ENCODE measurements around the gene FUCA2. TPM values are rescaled to one million over a fixed set of nuclear protein-coding genes. Genes with fewer than 3 reads are reported as not detected.
"Not testable (repeated sequence)": the region's sequence is repeated elsewhere in the genome, so short reads cannot be mapped to it uniquely, and the experiment has no call there.

The FUCA2 gene
- polyA plus RNA-seq, 12 donors: 12.0 to 33.5 (median 28.2) TPM; not detected in 1

DNA sequence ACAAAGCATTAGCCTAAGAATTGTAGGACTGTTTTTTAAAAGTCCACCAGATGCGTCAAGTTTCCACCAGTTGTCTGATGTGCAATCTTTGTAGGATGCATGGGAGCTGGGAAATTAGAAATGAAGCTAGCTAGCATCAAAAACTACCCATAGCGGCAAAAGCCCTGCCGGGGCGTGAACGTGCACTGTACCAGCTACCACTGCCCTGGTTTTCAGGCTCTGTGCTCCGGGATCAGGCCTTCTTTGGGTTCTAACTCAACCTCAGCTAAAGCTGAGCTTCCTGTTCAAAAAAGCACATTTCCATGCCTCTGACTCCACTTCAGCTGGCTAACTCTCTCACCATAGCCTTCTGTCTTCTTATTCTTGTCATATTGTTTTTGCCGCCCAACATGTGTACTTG, 26.9 kb upstream of the FUCA2 start:
- no peak for DNase-seq

DNA sequence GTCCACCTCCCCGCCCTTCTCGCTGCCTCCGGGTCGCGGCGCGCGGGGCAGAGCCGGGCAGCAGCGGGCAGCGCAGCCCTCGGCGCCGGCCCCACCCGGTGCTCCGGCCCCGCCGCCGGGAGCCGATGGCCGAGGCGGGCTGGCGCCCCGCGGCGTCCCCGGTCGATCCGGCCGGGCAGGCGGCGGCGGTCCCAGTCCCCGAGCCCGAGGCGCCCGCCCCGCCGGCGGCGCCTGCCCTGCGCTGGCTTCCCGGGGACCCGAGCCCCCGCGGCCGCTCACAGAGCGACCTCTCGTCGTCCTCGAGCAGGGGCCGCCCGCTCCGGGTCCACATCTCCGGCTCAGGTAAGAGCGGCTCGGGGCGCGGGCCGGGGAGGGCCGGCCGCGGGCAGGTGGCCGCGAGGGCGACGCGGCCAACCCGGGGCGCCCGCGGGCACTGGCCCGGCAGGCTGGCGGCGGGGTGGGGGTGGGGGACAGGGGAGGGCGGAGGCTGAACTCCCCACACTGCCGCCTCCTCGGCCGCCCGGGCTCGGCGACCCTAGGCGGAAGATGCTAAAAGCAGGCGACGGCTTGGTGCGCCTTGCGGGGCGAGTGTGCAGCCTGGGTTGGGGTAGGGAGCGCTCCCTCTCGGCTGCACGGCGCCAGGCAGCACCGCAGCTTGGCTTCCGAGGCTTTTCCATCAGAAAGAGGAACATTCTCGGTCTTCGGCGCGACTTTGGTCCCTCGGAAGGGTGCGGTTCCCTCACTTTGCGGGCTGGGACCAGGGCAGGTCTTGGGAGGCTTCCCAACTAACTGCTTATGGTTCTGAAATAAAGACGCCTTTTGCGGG, 25.6 kb upstream of the FUCA2 start:
- DNase-seq: peak; percentile 71

DNA sequence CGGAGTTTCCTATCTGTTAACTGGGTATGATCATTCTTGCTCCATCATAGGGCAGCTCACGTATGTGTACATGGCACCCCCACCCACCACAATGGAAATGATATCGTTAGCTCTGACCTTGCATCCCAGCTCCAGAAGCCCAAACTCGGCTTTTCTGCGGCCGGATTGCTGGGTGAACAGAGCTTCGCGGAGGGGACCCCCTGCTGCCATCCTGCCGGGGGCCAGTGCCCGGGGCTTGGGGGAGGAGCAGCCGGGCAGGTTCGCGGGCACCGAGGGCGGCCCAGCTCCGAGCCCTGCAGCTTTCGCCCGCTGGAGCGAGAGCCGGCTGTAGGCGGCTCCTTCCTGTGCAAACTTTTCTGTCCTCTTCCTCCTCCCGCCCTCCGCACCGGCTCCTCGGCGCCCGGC, 24.9 kb upstream of the FUCA2 start:
- DNase-seq: peak; percentile 31

DNA sequence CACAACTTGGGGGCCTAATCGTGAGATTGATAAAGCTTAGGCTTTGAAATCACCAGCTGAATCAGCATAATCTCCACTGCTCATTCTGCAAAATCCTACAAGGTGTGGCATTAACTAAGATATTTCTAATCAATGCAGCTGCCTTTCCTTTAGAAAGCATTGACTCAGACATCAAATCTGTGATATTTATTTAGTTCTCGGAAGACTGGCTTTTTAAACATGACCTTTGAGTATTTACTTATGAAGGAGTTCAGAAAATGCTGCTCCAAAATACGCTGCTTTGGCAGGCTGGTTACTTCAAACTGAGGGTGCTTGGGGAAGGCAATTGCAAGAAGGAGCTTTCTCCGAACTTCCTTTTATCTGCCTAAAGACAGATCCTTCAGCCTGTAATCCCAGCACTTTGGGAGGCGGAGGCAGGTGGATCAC, 23.7 kb upstream of the FUCA2 start:
- no peak for DNase-seq

DNA sequence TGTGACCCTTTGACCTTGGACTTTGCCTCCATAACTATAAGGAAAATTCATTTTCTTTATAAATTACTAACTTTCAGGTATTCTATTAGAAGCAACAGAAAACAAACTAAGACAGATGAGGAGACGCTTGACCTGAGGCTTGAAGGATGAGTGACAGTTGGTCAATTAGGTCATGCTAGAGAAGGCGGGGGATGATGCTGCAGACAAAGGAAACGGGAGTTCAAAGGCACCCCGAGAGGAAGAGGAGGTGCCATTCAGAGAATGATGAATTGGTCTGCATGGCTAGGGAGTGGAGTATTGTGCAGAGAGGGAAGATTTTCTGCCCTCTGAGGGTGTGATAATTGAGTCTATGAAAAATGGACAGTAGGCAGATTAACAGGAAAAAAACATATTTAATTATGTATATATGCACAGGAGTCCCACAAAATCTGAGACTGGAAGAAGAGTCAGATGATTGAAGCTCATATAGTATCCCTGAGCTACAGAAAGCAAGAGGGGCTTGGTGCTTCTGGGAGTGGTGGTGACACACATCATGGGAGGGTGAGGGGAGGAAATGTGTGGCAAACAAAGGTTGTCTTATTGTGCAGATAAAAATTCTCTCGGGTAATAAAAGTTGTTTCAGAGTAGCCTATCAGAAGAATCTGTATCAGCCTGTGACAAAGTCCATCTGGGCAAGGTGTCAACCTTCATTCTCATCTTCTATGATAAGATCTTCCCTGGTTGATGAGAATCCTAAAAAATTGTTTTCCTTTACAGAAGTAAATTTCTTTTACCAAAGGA, 20.4 kb upstream of the FUCA2 start:
- DNase-seq: no peak

DNA sequence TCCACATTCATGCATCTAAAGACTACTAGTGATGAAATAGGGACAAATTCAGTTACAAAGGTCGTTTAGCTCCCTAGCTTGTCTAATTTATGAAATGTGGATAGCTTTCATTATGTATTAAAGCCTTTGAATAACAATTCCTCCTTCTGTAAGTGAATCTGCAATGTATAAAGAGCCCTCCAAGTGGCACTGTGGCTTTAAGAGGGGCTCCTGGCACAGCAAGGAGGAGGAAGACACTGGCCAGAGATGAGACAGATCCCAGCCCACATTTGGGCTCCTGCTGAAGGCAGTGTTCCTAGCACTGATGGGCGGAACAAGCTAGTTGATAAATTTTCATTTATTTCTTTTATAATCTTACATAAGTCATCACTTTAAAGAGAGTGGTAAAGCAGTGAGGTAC, 17.6 kb upstream of the FUCA2 start:
- no peak for DNase-seq

DNA sequence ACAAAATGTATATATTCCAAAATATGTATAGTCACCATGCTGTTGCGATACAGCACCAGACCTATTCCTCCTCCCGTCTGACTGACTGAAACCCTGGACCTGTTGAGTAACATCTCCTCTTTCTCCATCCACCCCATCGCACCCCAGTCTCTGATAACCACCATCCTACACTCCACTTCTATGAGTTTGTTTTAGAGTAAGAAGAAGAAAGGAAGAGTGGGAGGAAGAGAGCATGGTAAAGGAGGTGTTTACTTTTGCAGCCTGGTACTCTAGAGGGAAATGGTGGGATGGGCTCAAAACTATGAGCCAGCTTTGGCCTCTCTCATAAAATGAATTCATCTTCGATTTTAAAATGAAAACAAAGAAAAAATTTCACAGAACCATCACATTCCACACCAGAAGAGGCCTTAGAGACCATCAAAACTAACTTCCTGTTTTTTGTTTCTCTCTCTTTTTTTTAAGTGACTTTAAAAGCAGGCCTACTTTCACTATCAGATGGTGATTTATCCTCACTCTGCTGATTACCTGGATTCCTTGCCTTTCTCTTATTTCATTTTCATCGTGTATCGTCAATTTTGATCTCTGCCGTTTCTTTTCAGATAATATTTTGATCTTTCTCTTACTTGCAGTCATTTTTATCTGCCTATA, 16.8 kb upstream of the FUCA2 start:
- no peak for DNase-seq

DNA sequence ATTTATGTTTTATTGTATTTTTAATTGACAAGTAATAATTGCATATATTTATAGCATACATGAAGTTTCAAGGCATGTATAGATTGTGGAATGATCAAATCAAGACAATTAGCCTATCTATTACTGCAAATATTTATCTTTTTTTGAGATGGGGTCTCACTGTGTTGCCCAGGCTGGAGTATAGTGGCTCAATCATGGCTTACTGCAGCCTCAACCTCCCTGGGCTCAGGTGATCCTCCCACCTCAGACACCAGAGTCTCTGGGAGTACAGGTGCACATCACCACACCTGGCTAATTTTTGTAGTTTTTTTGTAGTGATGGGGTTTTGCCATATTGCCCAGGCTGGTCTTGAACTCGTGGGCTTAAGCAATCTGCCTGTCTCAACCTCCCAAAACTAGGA, 16.2 kb upstream of the FUCA2 start:
- DNase-seq: no peak

DNA sequence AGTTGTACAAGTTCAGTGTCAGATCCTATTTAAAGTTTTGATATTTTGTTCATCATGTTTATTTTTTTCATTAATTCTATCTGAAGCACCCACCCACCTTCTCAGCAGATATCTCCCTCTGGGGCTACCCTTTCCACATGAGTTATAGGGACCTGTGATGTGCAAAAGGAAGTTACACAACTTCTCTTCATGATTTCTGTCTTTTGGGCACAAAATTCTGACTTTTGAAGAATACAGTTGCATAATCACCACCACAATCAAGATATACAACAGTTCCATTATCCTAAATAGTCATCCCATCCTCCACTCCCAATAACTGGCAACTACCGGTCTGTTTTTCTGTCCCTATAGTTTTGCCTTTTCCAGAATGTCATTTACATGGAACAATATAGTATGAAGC, 13.8 kb upstream of the FUCA2 start:
- no peak for DNase-seq

DNA sequence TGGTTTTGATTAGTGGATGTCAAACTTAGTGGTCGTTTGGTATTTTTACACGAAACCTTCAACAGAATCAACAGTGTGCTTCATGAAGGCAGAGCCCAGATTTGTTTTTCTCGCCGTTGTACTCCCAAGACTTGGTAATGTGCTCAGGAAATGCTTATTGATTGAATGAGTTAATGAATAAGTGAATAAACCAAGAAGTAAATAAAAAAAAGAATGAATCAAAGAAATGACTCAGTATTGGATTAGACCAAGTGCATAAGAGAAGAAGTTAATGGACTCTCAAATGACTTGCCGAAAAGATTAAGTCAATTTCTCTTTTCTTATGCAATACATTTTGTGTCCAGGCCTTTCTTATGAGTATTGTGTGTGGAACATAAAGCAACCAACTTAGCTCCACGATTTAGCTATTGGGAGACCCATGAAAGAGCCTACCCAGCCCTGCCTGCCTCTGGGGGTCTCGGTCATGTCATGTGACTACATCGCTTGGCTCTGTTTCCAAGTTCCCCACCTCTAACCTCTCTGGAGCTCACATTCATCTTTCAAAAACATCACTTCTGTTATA, 10.6 kb upstream of the FUCA2 start:
- no peak for DNase-seq

DNA sequence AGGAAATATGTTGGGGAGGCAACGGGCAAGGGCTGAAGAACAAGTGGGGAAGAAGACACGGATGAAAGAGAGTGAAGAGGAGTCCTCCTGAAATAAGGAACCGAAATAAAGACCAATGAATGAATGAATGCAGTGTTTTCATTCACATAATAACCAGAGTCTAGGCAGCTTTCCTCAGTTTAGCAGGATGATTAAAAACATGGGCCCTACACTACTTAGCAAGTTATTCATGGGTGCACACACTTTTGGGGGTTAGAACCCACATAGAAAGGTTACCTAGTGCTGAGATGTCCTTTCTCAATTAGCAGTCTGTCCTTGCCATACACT, 5.9 kb upstream of the FUCA2 start:
- no peak for DNase-seq

DNA sequence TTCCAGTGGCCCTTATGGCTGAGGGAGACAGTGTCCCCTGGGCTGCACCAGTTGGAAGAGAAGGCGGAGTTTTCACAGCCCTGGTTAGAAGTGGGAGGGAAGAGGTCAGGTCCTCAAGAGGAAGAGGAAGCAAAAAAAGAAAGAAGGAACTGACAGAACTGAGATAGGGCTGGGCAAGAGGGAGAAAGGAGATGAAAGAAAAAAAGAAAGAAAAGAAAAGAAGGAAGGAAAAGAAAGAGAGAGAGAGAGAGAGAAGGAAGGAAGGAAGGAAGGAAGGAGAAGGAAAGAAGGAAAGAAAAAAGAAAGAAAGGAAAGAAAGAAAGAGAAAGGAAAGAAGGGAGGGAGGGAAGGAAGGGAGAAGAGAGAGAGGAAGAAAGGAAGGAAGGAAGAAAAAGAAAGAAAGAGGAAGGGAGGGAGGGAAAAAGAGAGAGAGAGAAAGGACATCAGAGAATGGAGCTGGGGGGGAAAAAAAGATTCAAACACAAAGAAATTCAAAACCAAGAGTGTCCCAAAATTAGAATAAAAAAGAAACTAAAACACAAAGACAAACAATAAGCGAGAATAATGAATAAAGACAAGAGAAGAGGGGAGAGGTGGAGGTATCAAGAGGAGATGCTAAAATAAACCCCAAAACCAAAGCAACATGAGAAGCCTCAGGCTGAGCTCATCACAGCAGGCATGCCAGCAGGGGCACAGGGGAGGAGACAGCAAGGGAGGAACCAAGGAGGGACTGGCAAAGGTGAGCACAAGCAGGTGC, 5.3 kb upstream of the FUCA2 start:
- DNase-seq: no peak

DNA sequence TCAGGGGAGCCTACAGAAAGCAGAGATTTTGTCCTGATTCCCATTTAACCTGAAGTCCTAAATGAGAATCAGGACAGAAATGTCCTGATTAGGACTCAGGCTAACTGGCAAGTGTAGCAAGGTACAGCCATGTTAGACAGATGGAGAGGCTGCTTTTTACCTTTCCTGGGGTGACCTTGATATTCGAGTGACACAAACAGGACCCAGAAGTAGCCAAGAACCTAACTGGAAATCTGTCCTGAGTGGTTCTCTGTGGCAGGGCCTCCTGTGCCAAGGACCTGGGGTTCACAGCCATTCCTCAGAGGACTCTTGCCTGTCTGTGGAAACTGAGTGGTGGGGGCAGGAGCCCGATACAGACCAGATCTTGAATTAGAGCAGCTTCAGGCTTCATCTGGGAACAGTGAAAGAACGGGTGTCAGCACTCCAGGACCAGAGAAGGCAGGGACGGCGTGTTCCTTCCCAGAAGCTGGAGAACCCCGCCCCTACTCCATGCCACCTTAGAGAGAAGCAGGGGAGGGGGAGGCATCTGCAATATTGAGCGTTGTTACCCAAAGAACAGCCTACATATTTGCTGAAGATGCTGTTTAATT, 4.3 kb upstream of the FUCA2 start:
- no peak for DNase-seq

DNA sequence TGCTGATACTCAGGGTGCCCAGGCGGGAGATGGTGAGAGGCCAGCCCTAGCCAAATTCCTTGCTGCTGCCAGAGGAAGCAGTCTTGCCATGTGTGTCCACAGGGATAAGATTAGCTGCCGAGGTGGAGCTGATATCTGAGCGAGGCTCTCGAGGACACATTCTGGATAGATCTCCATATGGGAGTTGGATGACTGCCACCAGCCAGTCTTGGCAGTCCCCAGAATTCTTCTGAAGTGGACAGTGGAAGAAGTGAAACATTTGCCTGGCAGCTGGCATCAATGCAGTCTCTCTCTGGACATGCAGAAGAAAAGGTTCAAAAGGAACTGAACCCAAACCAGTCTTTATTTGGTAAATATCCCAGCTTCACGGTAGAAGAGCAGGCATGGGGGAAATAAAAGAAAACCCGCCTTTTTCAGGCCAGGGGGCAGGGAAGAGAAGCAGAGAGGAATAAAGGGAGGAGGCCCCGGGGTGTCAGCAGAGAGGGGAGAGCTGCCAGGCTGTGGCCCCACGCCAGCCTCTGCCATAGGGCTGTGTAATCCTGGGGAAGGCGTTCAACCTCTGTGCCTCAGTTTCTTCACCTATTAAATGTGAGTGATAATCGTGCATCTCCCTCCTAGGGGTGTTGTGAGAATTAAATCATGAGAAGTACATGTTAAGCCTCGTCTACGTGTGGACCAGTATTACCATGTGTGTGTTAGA, 3.7 kb upstream of the FUCA2 start:
- peak; percentile 45 for DNase-seq

DNA sequence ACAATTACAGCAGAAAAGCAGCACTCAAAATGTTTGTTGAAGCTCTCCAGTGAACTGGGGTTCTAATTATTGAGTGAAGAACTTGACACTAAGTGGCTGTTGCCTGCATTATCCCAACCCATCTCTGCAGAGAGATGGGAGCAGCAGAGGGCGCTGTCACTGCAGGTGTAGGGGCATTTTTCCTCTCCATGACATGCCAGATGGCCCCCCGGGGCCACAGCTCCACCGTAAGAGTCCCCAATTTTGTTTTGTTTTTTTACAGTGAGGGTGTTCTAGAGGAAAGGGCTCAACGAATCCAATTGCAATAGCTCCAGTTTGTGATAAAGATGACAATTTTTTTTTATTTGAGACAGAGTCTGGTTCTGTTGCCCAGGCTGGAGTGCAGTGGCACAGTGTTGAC, 1.9 kb upstream of the FUCA2 start:
- DNase-seq: no peak

DNA sequence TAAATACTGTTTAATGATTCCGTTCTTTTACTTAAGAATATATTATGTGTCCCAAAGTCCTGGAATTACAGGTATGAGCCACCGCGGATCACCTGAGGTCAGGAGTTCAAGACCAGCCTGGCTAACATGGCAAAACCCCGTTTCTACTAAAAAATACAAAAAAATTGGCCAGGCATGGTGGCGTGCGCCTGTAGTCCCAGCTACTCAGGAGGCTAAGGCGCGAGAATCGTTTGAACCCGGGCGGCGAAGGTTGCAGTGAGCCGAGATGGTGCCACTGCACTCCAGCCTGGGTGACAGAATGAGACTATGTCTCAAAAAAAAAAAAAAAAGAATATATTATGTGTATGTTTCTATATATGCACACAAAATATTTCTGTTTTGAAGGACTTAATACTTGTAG, 1.2 kb downstream of the FUCA2 start:
- DNase-seq: not testable (repeated sequence)

DNA sequence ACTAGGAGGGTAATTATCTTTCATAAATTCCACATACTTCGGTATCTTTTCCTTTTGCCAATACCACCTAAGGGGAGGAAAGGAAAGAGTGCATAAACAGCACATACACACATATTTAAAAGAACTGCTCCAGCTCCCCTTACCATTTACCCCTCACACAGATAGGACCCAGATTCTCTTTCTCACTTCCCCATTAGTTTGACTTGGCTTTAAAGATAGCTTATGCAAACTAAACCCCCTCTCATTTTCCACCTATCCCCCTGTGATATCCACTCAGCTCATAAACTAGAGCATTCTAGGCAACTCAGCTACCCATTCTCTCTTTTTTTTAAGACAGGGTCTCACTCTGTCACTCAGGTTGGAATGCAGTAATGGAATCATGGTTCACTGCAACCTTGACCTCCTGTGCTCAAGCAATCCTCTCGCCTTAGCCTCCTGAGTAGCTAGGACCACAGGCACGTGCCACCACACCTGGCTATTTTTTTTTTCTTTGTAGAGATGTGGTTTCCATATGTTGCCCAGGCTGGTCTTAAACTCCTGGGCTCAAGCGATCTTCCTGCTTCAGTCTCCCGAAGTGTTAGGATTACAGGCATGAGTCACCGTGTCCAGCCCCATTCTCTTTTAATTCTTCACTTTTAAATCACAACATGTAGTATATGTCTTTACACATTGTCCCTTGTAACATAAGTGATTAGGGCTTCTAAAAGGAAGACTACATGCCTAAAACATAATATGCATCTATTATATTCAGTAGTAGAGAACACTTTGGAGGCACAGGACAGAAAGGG, 4.0 kb downstream of the FUCA2 start:
- DNase-seq: no peak

DNA sequence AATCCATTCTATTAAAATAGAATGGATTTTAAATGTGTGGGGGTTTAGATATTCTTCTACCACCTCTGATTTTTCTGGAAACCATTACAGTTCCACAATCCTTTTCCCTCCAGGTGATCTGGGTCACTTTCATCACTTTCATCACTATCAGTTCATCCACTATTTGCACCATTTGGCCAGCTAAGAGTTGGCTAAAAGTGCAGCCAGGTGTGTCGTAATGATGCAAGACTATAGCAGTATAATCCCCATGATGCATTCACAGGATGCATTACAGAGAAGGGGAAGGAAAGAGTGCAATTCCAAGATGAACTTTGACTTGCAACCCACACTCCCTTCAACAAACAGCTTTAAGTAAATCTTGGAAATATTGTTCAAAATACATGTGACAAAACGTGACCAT, 4.9 kb downstream of the FUCA2 start:
- DNase-seq: no peak

DNA sequence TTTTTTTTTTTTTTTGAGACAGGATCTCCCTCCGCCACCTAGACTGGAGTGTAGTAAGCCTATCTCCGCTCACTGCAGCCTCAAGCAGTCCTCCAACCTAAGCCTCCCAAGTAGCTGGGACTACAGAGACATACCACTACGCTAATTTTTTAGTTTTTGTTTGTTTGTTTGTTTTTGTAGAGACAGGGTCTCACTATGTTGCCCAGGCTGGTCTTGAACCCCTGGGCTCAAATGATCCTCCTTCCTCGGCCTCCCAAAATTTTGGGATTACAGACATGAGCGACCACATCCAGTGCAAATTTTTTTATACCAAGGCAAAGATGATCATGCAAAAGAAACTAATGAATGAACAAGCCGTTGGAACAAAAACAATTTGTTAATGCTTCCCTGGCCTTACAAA, 5.3 kb downstream of the FUCA2 start:
- DNase-seq: no peak

DNA sequence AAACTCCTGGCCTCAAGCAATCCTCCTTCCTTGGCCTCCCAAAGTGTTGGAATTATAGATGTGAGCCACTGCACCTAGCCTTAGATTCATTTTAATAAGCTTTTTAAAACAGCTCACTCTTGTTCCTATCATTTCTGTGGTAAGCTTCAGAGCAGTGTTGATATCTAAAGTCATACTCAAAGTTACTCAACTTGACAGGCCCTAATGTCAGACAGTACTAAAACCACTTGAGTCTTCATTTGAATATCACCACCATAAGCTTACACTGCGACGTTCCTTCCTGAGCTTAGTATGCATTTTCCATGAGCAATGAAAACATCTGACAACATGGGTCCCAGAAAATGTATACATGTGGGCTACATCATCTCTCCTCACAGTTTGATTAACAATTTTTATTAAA, 6.0 kb downstream of the FUCA2 start:
- no peak for DNase-seq

All from muscle of arm (tissue), 12 donors.